Endothelial cell of umbilical vein (primary cell): ENCODE data around the gene KLHL30. TPM values are rescaled to one million over a fixed set of nuclear protein-coding genes. Genes with fewer than 3 reads are reported as not detected.

Experiments
- BruUV-seq: library from RNA; stranded (reverse); fragments of 400-500 nt; replicated peaks from 2 replicates; lab custom pipeline; 2021; lab: Mats Ljungman, UMichigan
- CTCF ChIA-PET: fragments of 300-600, 350-600 bp; sonication (Branson Sonifier 250); formaldehyde crosslinking; loops from one replicate; lab custom pipeline; 2021; ENCODE audit warnings: antibody characterized with exemption, inconsistent platforms; lab: Charles Lee
- POLR2A ChIA-PET: fragments of 300-600, 350-600 bp; sonication (Branson Sonifier 250); formaldehyde crosslinking; loops from one replicate; lab custom pipeline; 2021; ENCODE audit warnings: antibody characterized with exemption, inconsistent platforms; lab: Charles Lee
- DNase-seq: peaks from one replicate; pipeline ENCODE4 v3.0.0-alpha.2; 2011; ENCODE audit warnings: low read depth, low spot score
- FAIRE-seq: peaks from 2 replicates; lab custom pipeline; 2011; peaks lifted over from hg19 to GRCh38; lab: Jason Lieb, UNC
- H2AFZ ChIP-seq: 2 replicates; pipeline ENCODE4 v1.6.0; 2012; ENCODE audit warnings: low read depth, low read length, control low read depth, inconsistent platforms
- H3K27ac ChIP-seq: 2 replicates; pipeline ENCODE4 v1.5.1; 2011; ENCODE audit warnings: low read depth, mild to moderate bottlenecking, control low read depth, low read length, moderate library complexity; ENCODE audit not compliant: insufficient read depth
- H3K27me3 ChIP-seq, 2 experiments: 2 replicates each; pipeline versions ENCODE4 v1.6.0 to v1.6.1; 2011; ENCODE audit warnings: low read length in 2 of 2, mixed read lengths in 1 of 2; ENCODE audit not compliant: control insufficient read depth in 2 of 2, insufficient read depth in 2 of 2
- H3K36me3 ChIP-seq, 2 experiments: 2 replicates in 1 of 2; 3 replicates in 1 of 2; pipeline ENCODE4 v1.5.1; 2011; ENCODE audit warnings: low read length in 2 of 2, mild to moderate bottlenecking in 1 of 2, moderate library complexity in 1 of 2; ENCODE audit not compliant: control insufficient read depth in 2 of 2, insufficient read depth in 2 of 2; ENCODE audit errors: extremely low read depth in 1 of 2
- H3K4me1 ChIP-seq: 3 replicates; pipeline ENCODE4 v1.5.1; 2011; ENCODE audit warnings: mild to moderate bottlenecking, low read length; ENCODE audit not compliant: control insufficient read depth, insufficient read depth; ENCODE audit errors: extremely low read depth
- H3K4me2 ChIP-seq: 2 replicates; pipeline ENCODE4 v1.6.1; 2011; ENCODE audit warnings: low read length, control low read depth, mixed read lengths; ENCODE audit not compliant: insufficient read depth
- H3K4me3 ChIP-seq, 3 experiments: fragments of 200-600 bp in 1 of 3; sonication (generic), shearing (Covaris generic) in 1 of 3; replicated peaks in 1 of 3; 2 replicates each; pipeline ENCODE4 v1.5.1; 2011 to 2016; ENCODE audit warnings: control low read depth in 3 of 3, low read length in 3 of 3, mild to moderate bottlenecking in 2 of 3, inconsistent platforms in 1 of 3, low read depth in 1 of 3, moderate library complexity in 1 of 3; ENCODE audit not compliant: insufficient read depth in 1 of 3
- H3K79me2 ChIP-seq: 2 replicates; pipeline ENCODE4 v1.6.0; 2012; ENCODE audit warnings: low read length, inconsistent platforms; ENCODE audit not compliant: control insufficient read depth, insufficient read depth
- H3K9ac ChIP-seq: replicated peaks from 2 replicates; pipeline ENCODE3; 2011; ENCODE audit warnings: low read length, control low read depth; ENCODE audit not compliant: insufficient read depth; ENCODE audit errors: extremely low read depth
- H3K9me1 ChIP-seq: replicated peaks from 3 replicates; pipeline ENCODE4 v1.6.0; 2011; ENCODE audit warnings: mild to moderate bottlenecking, low read length; ENCODE audit not compliant: control insufficient read depth, insufficient read depth; ENCODE audit errors: extremely low read depth
- H3K9me3 ChIP-seq: replicated peaks from 2 replicates; pipeline ENCODE4 v1.5.1; 2012; ENCODE audit warnings: low read length, inconsistent platforms; ENCODE audit not compliant: control insufficient read depth, insufficient read depth
- H4K20me1 ChIP-seq: replicated peaks from 2 replicates; pipeline ENCODE3; 2011; ENCODE audit warnings: mild to moderate bottlenecking, low read length; ENCODE audit not compliant: control insufficient read depth, insufficient read depth; ENCODE audit errors: extremely low read depth
- EZH2 ChIP-seq: IDR thresholded peaks from 2 replicates; pipeline ENCODE4 v1.6.1; 2012; ENCODE audit warnings: borderline replicate concordance, low read depth, mild to moderate bottlenecking, moderate library complexity, low read length, inconsistent platforms; ENCODE audit not compliant: severe bottlenecking
- FOS ChIP-seq: IDR thresholded peaks from 2 replicates; pipeline ENCODE4 v1.6.1; 2011; ENCODE audit warnings: mild to moderate bottlenecking, low read length, moderate library complexity, borderline replicate concordance; ENCODE audit not compliant: insufficient read depth
- GATA2 ChIP-seq: IDR thresholded peaks from 2 replicates; pipeline ENCODE4 v1.7.0; 2011; ENCODE audit warnings: low read depth, mild to moderate bottlenecking, moderate library complexity, mixed read lengths, low read length; ENCODE audit not compliant: insufficient read length, insufficient read depth
- JUN ChIP-seq: IDR thresholded peaks from 2 replicates; pipeline ENCODE4 v1.6.1; 2011; ENCODE audit warnings: borderline replicate concordance, low read depth; ENCODE audit not compliant: insufficient read length, insufficient read depth
- MYC ChIP-seq: IDR thresholded peaks from one replicate; pipeline ENCODE4 v1.6.1; 2011; ENCODE audit warnings: mild to moderate bottlenecking, low read depth, low read length
- POLR2A ChIP-seq: IDR thresholded peaks from 2 replicates; pipeline ENCODE4 v1.6.1; 2012; ENCODE audit warnings: low read depth, mild to moderate bottlenecking, control low read depth, low read length
- dilution Hi-C: fragments of 300-500 bp; cut with MboI; formaldehyde crosslinking; loops from one replicate; pipeline ENCODE4 v1.15.0; 2019; ENCODE audit warnings: low sequenced_read_pairs; ENCODE audit not compliant: extremely low pct_ligation_motif_present
- intact Hi-C: fragments of 100-400 bp; cut with micrococcal nuclease; formaldehyde crosslinking; loops from one replicate; pipeline ENCODE4 v1.10.0; 2022
- polyA plus RNA-seq, 4 experiments: library from polyadenylated mRNA; depleted of rRNA in 3 of 4; stranded (reverse) in 3 of 4; unstranded in 1 of 4; fragments of >200 nt; gene quantifications; 2 replicates each; pipeline versions ENCODE4 v1.2.1 to v1.2.3, GENCODE V29; 2011 to 2012; ENCODE audit warnings: missing spikeins in 1 of 4
- total RNA-seq: library from RNA; stranded (reverse); gene quantifications from 2 replicates; pipeline ENCODE4 v1.2.3, GENCODE V29; 2021
- TF ChIP-seq, protein P1 (sequence below): IDR thresholded peaks from 2 replicates; pipeline ENCODE4 v1.6.1; 2011; ENCODE audit not compliant: insufficient read depth, insufficient read length

Gene KLHL30
- total and polyA plus RNA-seq, 2 donors (not counting 3 experiments of a cell fraction or from before 2014, with no cell fraction given): not detected

- no peak for DNase-seq
- H3K4me1 ChIP-seq: no peaks in the 10 kb centered on the region
- no peak overlapping the region for H3K4me2 ChIP-seq
- FAIRE-seq: no peak
- no peak overlapping the region for H2AFZ ChIP-seq
- H3K4me3 ChIP-seq: no peak overlapping the region
- H3K79me2 ChIP-seq: no peaks in the 10 kb centered on the region
- CTCF ChIA-PET: interaction anchor here (0.7 to 1.0 kb wide), 2 partner anchors 9 to 204 kb away, joined by 3 to 5 read pairs; no protein-coding TSS in a partner anchor
- H3K36me3 ChIP-seq: no peaks in the 10 kb centered on the region
- H3K9ac ChIP-seq: no peak overlapping the region
- dilution Hi-C loops (no loop called here), intact Hi-C loops (no loop called here)
- no peaks in the 10 kb centered on the region for H3K9me3 ChIP-seq
- H3K27ac ChIP-seq: no peak overlapping the region
- no peaks in the 10 kb centered on the region for H3K9me1 ChIP-seq
- POLR2A ChIA-PET: interaction anchor here (0.7 kb wide), 1 partner anchor 11 kb away, joined by 7 read pairs; no protein-coding TSS in a partner anchor
- TF ChIP-seq POLR2A: no peak
- TF ChIP-seq GATA2: no peak
- TF ChIP-seq MYC: no peak
- TF ChIP-seq JUN: no peak
- TF ChIP-seq, protein P1, sequence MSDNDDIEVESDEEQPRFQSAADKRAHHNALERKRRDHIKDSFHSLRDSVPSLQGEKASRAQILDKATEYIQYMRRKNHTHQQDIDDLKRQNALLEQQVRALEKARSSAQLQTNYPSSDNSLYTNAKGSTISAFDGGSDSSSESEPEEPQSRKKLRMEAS: no peak
- TF ChIP-seq EZH2: no peak
- TF ChIP-seq FOS: no peak
- no peaks in the 10 kb centered on the region for H3K27me3 ChIP-seq
- H4K20me1 ChIP-seq: no peaks in the 10 kb centered on the region
- no TSS peak for BruUV-seq
Observed at GRCh38 chr2:238126775-238127164, 11.7 kb upstream of the KLHL30 start.
